GM12878 (cell line): ENCODE data around the gene FBXL16. TPM values are rescaled to one million over a fixed set of nuclear protein-coding genes. Genes with fewer than 3 reads are reported as not detected.
A peak's percentile ranks its signal among the peaks of the same experiment; 100 is the strongest.

ENCODE experiments used
- ATAC-seq: fragments of 200-7000 bp; cut with Tn5 transposase; 3 replicates; pipeline ENCODE4 v1.9.1; 2020; ENCODE audit warnings: mild to moderate bottlenecking, moderate library complexity
- BruUV-seq: library from RNA; stranded (reverse); fragments of 400-500 nt; replicated peaks from 2 replicates; lab custom pipeline; 2021; lab: Mats Ljungman, UMichigan
- CTCF ChIA-PET: fragments of 300-600 bp; sonication (Branson Sonifier 250); formaldehyde crosslinking; extraction: SDS; loops from one replicate; lab custom pipeline; 2021; ENCODE audit warnings: inconsistent platforms; lab: Yijun Ruan, JAX
- POLR2A ChIA-PET: fragments of 350-600 bp; formaldehyde crosslinking; extraction: SDS; loops from one replicate; lab custom pipeline; 2021; ENCODE audit warnings: inconsistent platforms; lab: Charles Lee
- RAD21 ChIA-PET: fragments of 300-600 bp; sonication (Branson Sonifier 250); formaldehyde crosslinking; loops from one replicate; lab custom pipeline; 2023; ENCODE audit warnings: antibody characterized with exemption; ENCODE audit not compliant: unreplicated experiment; lab: Charles Lee
- SMC1A ChIA-PET: fragments of 300-600 bp; sonication (Branson Sonifier 250); formaldehyde crosslinking; loops from one replicate; lab custom pipeline; 2023; ENCODE audit not compliant: unreplicated experiment, uncharacterized antibody; lab: Charles Lee
- DNase-seq: peaks from one replicate; pipeline ENCODE4 v3.0.0-alpha.2; 2011; ENCODE audit warnings: low read depth, low spot score
- FAIRE-seq: peaks from 3 replicates; lab custom pipeline; 2011; peaks lifted over from hg19 to GRCh38; lab: Jason Lieb, UNC
- H2AFZ ChIP-seq: 2 replicates; pipeline ENCODE4 v1.6.0; 2011; ENCODE audit warnings: low read depth, low read length, control low read depth; ENCODE audit not compliant: control insufficient read depth
- H3K27ac ChIP-seq: 2 replicates; pipeline ENCODE4 v1.5.1; 2011; ENCODE audit warnings: control low read depth; ENCODE audit not compliant: control insufficient read depth, insufficient read depth
- H3K27me3 ChIP-seq, 2 experiments: replicated peaks in 1 of 2; 2 replicates each; pipeline versions ENCODE4 v1.6.0 to v1.6.1; 2011; ENCODE audit warnings: low read length in 1 of 2; ENCODE audit not compliant: control insufficient read depth in 2 of 2, insufficient read depth in 2 of 2
- H3K36me3 ChIP-seq, 2 experiments: 2 replicates each; pipeline ENCODE4 v1.5.1; 2011; ENCODE audit warnings: low read length in 1 of 2; ENCODE audit not compliant: control insufficient read depth in 2 of 2, insufficient read depth in 2 of 2
- H3K4me1 ChIP-seq: 2 replicates; pipeline ENCODE4 v1.6.1; 2011; ENCODE audit warnings: mild to moderate bottlenecking, low read length, moderate library complexity, mixed read lengths; ENCODE audit not compliant: control insufficient read depth, insufficient read depth
- H3K4me2 ChIP-seq: 2 replicates; pipeline ENCODE4 v1.6.0; 2011; ENCODE audit warnings: control low read depth; ENCODE audit not compliant: control insufficient read depth, insufficient read depth
- H3K4me3 ChIP-seq: fragments of 200-600 bp; sonication (generic); 2 replicates; pipeline ENCODE4 v1.5.1; 2016
- H3K79me2 ChIP-seq: 2 replicates; pipeline ENCODE4 v1.6.0; 2011; ENCODE audit warnings: low read length; ENCODE audit not compliant: control insufficient read depth, insufficient read depth
- H3K9ac ChIP-seq: 2 replicates; pipeline ENCODE4 v1.8.0; 2011; ENCODE audit warnings: low read length, control low read depth, mixed read lengths; ENCODE audit not compliant: control insufficient read depth, insufficient read depth
- H3K9me3 ChIP-seq: replicated peaks from 3 replicates; pipeline ENCODE4 v1.5.1; 2011; ENCODE audit warnings: mild to moderate bottlenecking, low read length; ENCODE audit not compliant: control insufficient read depth, insufficient read depth
- H4K20me1 ChIP-seq: 2 replicates; pipeline ENCODE4 v1.6.0; 2011; ENCODE audit not compliant: control insufficient read depth, insufficient read depth
- ATF7 ChIP-seq: fragments of 450-650 bp; IDR thresholded peaks from 2 replicates; pipeline ENCODE4 v1.6.1; 2016; ENCODE audit warnings: low read depth, mild to moderate bottlenecking
- BHLHE40 ChIP-seq, 2 experiments: fragments of 450-650 bp in 1 of 2; IDR thresholded peaks; 2 replicates each; pipeline ENCODE4 v1.6.1; 2011 to 2017; ENCODE audit warnings: low read depth in 2 of 2, borderline replicate concordance in 1 of 2, improper control_type of control experiment in 1 of 2, low read length in 1 of 2, mild to moderate bottlenecking in 1 of 2
- CHD2 ChIP-seq: IDR thresholded peaks from 2 replicates; pipeline ENCODE4 v1.6.1; 2011; ENCODE audit warnings: low read depth, low read length, improper control_type of control experiment, borderline replicate concordance
- CREM ChIP-seq: IDR thresholded peaks from 2 replicates; pipeline ENCODE4 v1.6.1; 2014; ENCODE audit warnings: antibody characterized with exemption, low read depth
- IKZF2 ChIP-seq, 2 experiments: fragments of 450-650 bp; IDR thresholded peaks; 2 replicates each; pipeline ENCODE4 v1.6.1; 2017; ENCODE audit warnings: mild to moderate bottlenecking in 2 of 2, moderate library complexity in 2 of 2
- NBN ChIP-seq: fragments of 450-650 bp; IDR thresholded peaks from 2 replicates; pipeline ENCODE4 v1.6.1; 2016
- POU2F2 ChIP-seq: IDR thresholded peaks from 3 replicates; pipeline ENCODE4 v1.6.1; 2011; ENCODE audit warnings: low read depth, mild to moderate bottlenecking, low read length, borderline replicate concordance
- SMAD1 ChIP-seq: fragments of 450-650 bp; IDR thresholded peaks from 2 replicates; pipeline ENCODE4 v1.6.1; 2018; ENCODE audit warnings: mild to moderate bottlenecking, low read depth; ENCODE audit not compliant: partially characterized antibody
- SMARCA5 ChIP-seq: fragments of 450-650 bp; IDR thresholded peaks from 2 replicates; pipeline ENCODE4 v1.6.1; 2017; ENCODE audit warnings: mild to moderate bottlenecking
- TCF12 ChIP-seq: IDR thresholded peaks from 2 replicates; pipeline ENCODE4 v1.6.1; 2011; ENCODE audit warnings: low read depth, mild to moderate bottlenecking, low read length
- YBX1 ChIP-seq: fragments of 450-650 bp; IDR thresholded peaks from 2 replicates; pipeline ENCODE4 v1.6.1; 2016; ENCODE audit warnings: antibody characterized with exemption
- ZZZ3 ChIP-seq: IDR thresholded peaks from 2 replicates; pipeline ENCODE4 v1.6.1; 2011; ENCODE audit warnings: low read depth; ENCODE audit not compliant: control insufficient read depth, insufficient read length
- WGBS: methylation state at CpG from one replicate; pipeline ENCODE4 v1.1.6; 2016; ENCODE audit warnings: low lambda C conversion rate; ENCODE audit not compliant: insufficient replicate concordance, insufficient coverage; ENCODE audit errors: missing lambda C conversion rate; 5-methylcytosine and 5-hydroxymethylcytosine counted together
- in situ Hi-C: fragments of 300-500 bp; cut with MboI; formaldehyde crosslinking; loops from 9 replicates; pipeline ENCODE4 v1.14.3; 2018; ENCODE audit warnings: mixed read lengths
- intact Hi-C: fragments of 100-400 bp; cut with micrococcal nuclease; formaldehyde crosslinking; loops from one replicate; pipeline ENCODE4 v1.14.2; 2022; ENCODE audit not compliant: unreplicated experiment
- polyA plus RNA-seq, 11 experiments: library from polyadenylated mRNA; depleted of rRNA in 4 of 11; unstranded in 6 of 11; stranded (reverse) in 5 of 11; fragments of >200 nt; fragmentation: Nextera tagmentation in 4 of 11; fragmentation: Illumina TruSeq in 1 of 11; extraction: Ambion mirVana in 4 of 11; extraction: Trizol in 1 of 11; gene quantifications; 1 replicate in 1 of 11; 2 replicates in 10 of 11; pipeline versions ENCODE4 v1.2.1 to v1.2.3, GENCODE V29; 2011 to 2016; ENCODE audit warnings: inconsistent platforms in 2 of 11, missing spikeins in 2 of 11, low read depth in 1 of 11
- total RNA-seq, 4 experiments: library from RNA; depleted of rRNA in 3 of 4; stranded (reverse); fragments of >200 nt in 3 of 4; fragmentation: Illumina TruSeq in 1 of 4; extraction: Trizol in 1 of 4; gene quantifications; 2 replicates each; pipeline versions ENCODE4 v1.2.1 to v1.2.3, GENCODE V29; 2013 to 2021
- TF ChIP-seq, protein P1 (sequence below): fragments of 450-650 bp; IDR thresholded peaks from 2 replicates; pipeline ENCODE4 v1.6.1; 2016; ENCODE audit warnings: mild to moderate bottlenecking
- TF ChIP-seq, protein P2 (sequence below): fragments of 450-650 bp; IDR thresholded peaks from 2 replicates; pipeline ENCODE4 v1.6.1; 2016; ENCODE audit warnings: mild to moderate bottlenecking, moderate library complexity, borderline replicate concordance
- TF ChIP-seq, protein P3 (sequence below), 3 experiments: IDR thresholded peaks in 2 of 3; conservative IDR thresholded peaks in 1 of 3; 2 replicates each; pipeline ENCODE4 v1.5.1; 2011; ENCODE audit warnings: low read depth in 3 of 3, low read length in 3 of 3, mild to moderate bottlenecking in 3 of 3, control low read depth in 2 of 3, moderate library complexity in 2 of 3, inconsistent platforms in 1 of 3, mixed read lengths in 1 of 3; ENCODE audit not compliant: control insufficient read depth in 2 of 3, insufficient read depth in 1 of 3; ENCODE audit errors: extremely low read depth in 1 of 3

The FBXL16 gene
- total and polyA plus RNA-seq, 10 of the 15 experiments (the other 5 are each of a cell fraction or from before 2014, with no cell fraction given), result 0.13 to 1.4 (median 0.24) TPM

DNA sequence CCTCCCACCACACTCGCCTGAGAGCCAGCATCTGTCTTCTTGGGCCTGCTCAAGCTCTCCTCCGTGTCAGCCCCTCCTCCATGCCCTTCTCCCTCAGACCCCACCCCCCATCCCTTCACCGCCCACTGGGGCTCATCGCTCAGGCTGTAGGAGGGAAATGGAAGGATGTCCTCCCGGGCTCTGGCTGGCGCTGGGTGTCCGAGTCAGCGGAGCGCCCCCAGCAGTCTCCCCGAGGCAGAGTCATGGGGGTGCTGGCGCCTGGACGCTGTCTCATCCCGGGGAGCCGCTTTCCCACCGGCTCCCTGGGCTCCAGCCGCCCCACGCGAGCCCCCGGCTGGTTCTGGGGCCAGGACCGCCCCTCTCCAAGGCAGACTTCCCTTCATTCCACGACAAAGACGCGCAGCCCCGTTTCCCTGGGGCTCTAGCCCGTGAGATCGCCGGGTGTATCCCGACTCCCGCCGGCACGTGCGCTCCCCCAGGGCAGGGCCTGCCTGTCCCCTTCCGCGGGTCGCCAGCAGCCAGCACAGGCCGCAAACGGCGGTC lies 14.9 kb upstream of the FBXL16 start:
- in situ Hi-C loops, result no loop called here
- H3K9me3 ChIP-seq, result no peaks in the 10 kb centered on the region
- no peaks in the 10 kb centered on the region for H3K36me3 ChIP-seq
- under 1% methylated on average over 37 of the region's 38 CpGs for WGBS
- H3K4me2 ChIP-seq, result peak overlapping the region; percentile 69
- H3K27ac ChIP-seq, result peak overlapping the region; percentile 87
- H3K4me3 ChIP-seq, result peak overlapping the region; percentile 86
- H3K4me1 ChIP-seq, result peaks cover 13% of the 10 kb centered on the region
- POLR2A ChIA-PET, result interaction anchor here (0.5 to 2.5 kb wide), 8 partner anchors 8 to 372 kb away, joined by 3 to 29 read pairs (median 8); partner anchors contain the start of genes CHTF18, CIAO3 and RPUSD1
- TF ChIP-seq SMAD1 (no peak), ATF7 (0 out of 2 replicates have a peak, but pooled peaks have one; percentile 18), CHD2 (0 out of 2 replicates have a peak, but pooled peaks have one; percentile 54), NBN (0 out of 2 replicates have a peak, but pooled peaks have one; percentile 56), SMARCA5 (no peak), BHLHE40 (IDR thresholded peaks at IDR 0.05; ENCODE audit: borderline replicate concordance in 1 of 2, low read depth in 2 of 2, low read length in 1 of 2) (peak; percentile 69 to 92; a peak in 3 of 4 replicates), ZZZ3 (no peak), YBX1 (no peak), IKZF2 (IDR thresholded peaks at IDR 0.05) (peak; percentile 41 to 60; a peak in 1 of 4 replicates), CREM (peak; percentile 32; the same call in 1 of the 2 replicates), TCF12 (0 out of 2 replicates have a peak, but pooled peaks have one; percentile 45), POU2F2 (0 out of 3 replicates have a peak, but pooled peaks have one; percentile 18)
- TF ChIP-seq, protein P1, sequence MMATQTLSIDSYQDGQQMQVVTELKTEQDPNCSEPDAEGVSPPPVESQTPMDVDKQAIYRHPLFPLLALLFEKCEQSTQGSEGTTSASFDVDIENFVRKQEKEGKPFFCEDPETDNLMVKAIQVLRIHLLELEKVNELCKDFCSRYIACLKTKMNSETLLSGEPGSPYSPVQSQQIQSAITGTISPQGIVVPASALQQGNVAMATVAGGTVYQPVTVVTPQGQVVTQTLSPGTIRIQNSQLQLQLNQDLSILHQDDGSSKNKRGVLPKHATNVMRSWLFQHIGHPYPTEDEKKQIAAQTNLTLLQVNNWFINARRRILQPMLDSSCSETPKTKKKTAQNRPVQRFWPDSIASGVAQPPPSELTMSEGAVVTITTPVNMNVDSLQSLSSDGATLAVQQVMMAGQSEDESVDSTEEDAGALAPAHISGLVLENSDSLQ, result peak; percentile 29; the same call in 1 of the 2 replicates
- TF ChIP-seq, protein P2, sequence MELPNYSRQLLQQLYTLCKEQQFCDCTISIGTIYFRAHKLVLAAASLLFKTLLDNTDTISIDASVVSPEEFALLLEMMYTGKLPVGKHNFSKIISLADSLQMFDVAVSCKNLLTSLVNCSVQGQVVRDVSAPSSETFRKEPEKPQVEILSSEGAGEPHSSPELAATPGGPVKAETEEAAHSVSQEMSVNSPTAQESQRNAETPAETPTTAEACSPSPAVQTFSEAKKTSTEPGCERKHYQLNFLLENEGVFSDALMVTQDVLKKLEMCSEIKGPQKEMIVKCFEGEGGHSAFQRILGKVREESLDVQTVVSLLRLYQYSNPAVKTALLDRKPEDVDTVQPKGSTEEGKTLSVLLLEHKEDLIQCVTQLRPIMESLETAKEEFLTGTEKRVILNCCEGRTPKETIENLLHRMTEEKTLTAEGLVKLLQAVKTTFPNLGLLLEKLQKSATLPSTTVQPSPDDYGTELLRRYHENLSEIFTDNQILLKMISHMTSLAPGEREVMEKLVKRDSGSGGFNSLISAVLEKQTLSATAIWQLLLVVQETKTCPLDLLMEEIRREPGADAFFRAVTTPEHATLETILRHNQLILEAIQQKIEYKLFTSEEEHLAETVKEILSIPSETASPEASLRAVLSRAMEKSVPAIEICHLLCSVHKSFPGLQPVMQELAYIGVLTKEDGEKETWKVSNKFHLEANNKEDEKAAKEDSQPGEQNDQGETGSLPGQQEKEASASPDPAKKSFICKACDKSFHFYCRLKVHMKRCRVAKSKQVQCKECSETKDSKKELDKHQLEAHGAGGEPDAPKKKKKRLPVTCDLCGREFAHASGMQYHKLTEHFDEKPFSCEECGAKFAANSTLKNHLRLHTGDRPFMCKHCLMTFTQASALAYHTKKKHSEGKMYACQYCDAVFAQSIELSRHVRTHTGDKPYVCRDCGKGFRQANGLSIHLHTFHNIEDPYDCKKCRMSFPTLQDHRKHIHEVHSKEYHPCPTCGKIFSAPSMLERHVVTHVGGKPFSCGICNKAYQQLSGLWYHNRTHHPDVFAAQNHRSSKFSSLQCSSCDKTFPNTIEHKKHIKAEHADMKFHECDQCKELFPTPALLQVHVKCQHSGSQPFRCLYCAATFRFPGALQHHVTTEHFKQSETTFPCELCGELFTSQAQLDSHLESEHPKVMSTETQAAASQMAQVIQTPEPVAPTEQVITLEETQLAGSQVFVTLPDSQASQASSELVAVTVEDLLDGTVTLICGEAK, result peak; percentile 63; the same call in 1 of the 2 replicates
- TF ChIP-seq, protein P3, sequence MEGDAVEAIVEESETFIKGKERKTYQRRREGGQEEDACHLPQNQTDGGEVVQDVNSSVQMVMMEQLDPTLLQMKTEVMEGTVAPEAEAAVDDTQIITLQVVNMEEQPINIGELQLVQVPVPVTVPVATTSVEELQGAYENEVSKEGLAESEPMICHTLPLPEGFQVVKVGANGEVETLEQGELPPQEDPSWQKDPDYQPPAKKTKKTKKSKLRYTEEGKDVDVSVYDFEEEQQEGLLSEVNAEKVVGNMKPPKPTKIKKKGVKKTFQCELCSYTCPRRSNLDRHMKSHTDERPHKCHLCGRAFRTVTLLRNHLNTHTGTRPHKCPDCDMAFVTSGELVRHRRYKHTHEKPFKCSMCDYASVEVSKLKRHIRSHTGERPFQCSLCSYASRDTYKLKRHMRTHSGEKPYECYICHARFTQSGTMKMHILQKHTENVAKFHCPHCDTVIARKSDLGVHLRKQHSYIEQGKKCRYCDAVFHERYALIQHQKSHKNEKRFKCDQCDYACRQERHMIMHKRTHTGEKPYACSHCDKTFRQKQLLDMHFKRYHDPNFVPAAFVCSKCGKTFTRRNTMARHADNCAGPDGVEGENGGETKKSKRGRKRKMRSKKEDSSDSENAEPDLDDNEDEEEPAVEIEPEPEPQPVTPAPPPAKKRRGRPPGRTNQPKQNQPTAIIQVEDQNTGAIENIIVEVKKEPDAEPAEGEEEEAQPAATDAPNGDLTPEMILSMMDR (IDR thresholded peaks at IDR 0.05 in 2 of 3, conservative IDR thresholded peaks at IDR 0.05 in 1 of 3; ENCODE audit: control insufficient read depth in 2 of 3, extremely low read depth in 1 of 3, insufficient read depth in 1 of 3, low read depth in 3 of 3, low read length in 3 of 3), result peak; percentile 21 to 40 (median 22); a peak in 3 of 6 replicates
- BruUV-seq, result no TSS peak
- H4K20me1 ChIP-seq, result 0 out of 2 replicates have a peak, but pooled peaks cover 2% of the 10 kb centered on the region
- peak overlapping the region; percentile 92 for H2AFZ ChIP-seq
- H3K9ac ChIP-seq, result peak overlapping the region; percentile 91
- no peaks in the 10 kb centered on the region; the same call in 1 of the 2 replicates for H3K79me2 ChIP-seq
- SMC1A ChIA-PET, result interaction anchor here (0.8 to 1.3 kb wide), 4 partner anchors 8 to 68 kb away, joined by 3 to 4 read pairs (median 3); partner anchors contain the start of genes CHTF18 and RPUSD1
- ATAC-seq (peak; percentile 61), FAIRE-seq (no peak), DNase-seq (no peak)
- no peaks in the 10 kb centered on the region for H3K27me3 ChIP-seq
- CTCF ChIA-PET, result interaction anchor here (0.7 to 2.5 kb wide), 12 partner anchors 9 to 68 kb away, joined by 3 to 16 read pairs (median 4); partner anchors contain the start of genes CHTF18, CIAO3, RPUSD1 and WDR24
- intact Hi-C loops, result loop anchor here (2.0 kb wide), 2 partner anchors 20 to 36 kb away; partner anchors contain the start of genes CIAO3 and JMJD8
- RAD21 ChIA-PET, result interaction anchor here (0.8 to 2.4 kb wide), 6 partner anchors 8 to 67 kb away, joined by 3 to 10 read pairs (median 3); partner anchors contain the start of genes CHTF18, RPUSD1 and STUB1
